IMR-90 (cell line): ENCODE measurements around the gene DCDC2. TPM values are rescaled to one million over a fixed set of nuclear protein-coding genes. Genes with fewer than 3 reads are reported as not detected.

Source experiments
- ATAC-seq: fragments of 200-7000 bp; cut with Tn5 transposase; 2 replicates; pipeline ENCODE4 v1.9.1; 2020; ENCODE audit warnings: low read depth, mild to moderate bottlenecking, moderate library complexity
- BruUV-seq: library from RNA; stranded (reverse); fragments of 400-500 nt; replicated peaks from 2 replicates; lab custom pipeline; 2021; lab: Mats Ljungman, UMichigan
- CTCF ChIA-PET: fragments of 300-600 bp; formaldehyde crosslinking; extraction: SDS; loops from one replicate; lab custom pipeline; 2021; ENCODE audit warnings: antibody characterized with exemption; lab: Yijun Ruan, JAX
- POLR2A ChIA-PET: fragments of 300-600 bp; sonication (Branson Sonifier 250); formaldehyde crosslinking; loops from one replicate; lab custom pipeline; 2022; ENCODE audit warnings: antibody characterized with exemption; ENCODE audit not compliant: unreplicated experiment; lab: Charles Lee
- DNase-seq: peaks from one replicate; pipeline ENCODE4 v3.0.0; 2013
- H2AFZ ChIP-seq: replicated peaks from 2 replicates; pipeline ENCODE3; 2013; ENCODE audit warnings: low read length, mild to moderate bottlenecking; ENCODE audit not compliant: poor library complexity
- H2AK5ac ChIP-seq: 2 replicates; pipeline ENCODE4 v1.6.1; 2013; ENCODE audit warnings: low read depth, low read length, inconsistent platforms
- H2AK9ac ChIP-seq: replicated peaks from 2 replicates; pipeline ENCODE3; 2013; ENCODE audit warnings: mild to moderate bottlenecking, low read depth, low read length, moderate library complexity; ENCODE audit not compliant: poor library complexity
- H2BK120ac ChIP-seq: 2 replicates; pipeline ENCODE4 v1.6.1; 2013; ENCODE audit warnings: low read depth, low read length, inconsistent platforms
- H2BK15ac ChIP-seq: 3 replicates; pipeline ENCODE4 v1.6.1; 2013; ENCODE audit warnings: low read depth, low read length, inconsistent platforms
- H2BK20ac ChIP-seq: 2 replicates; pipeline ENCODE4 v1.6.1; 2013; ENCODE audit warnings: low read depth, mild to moderate bottlenecking, inconsistent platforms, low read length, moderate library complexity
- H2BK5ac ChIP-seq: 2 replicates; pipeline ENCODE4 v1.6.1; 2013; ENCODE audit warnings: mild to moderate bottlenecking, low read depth, low read length, inconsistent platforms; ENCODE audit not compliant: poor library complexity, severe bottlenecking
- H3K14ac ChIP-seq: replicated peaks from 2 replicates; pipeline ENCODE4 v1.6.1; 2013; ENCODE audit warnings: low read depth, low read length, inconsistent platforms
- H3K18ac ChIP-seq: 2 replicates; pipeline ENCODE4 v1.6.1; 2013; ENCODE audit warnings: low read depth, low read length, control low read depth
- H3K23ac ChIP-seq: 2 replicates; pipeline ENCODE4 v1.6.1; 2013; ENCODE audit warnings: low read depth, low read length, inconsistent platforms
- H3K27ac ChIP-seq: 2 replicates; pipeline ENCODE4 v1.5.1; 2013; ENCODE audit warnings: mild to moderate bottlenecking, control low read depth, low read length; ENCODE audit not compliant: insufficient read depth
- H3K27me3 ChIP-seq: 2 replicates; pipeline ENCODE4 v1.6.1; 2013; ENCODE audit warnings: low read length; ENCODE audit not compliant: control insufficient read depth, insufficient read depth
- H3K36me3 ChIP-seq: 2 replicates; pipeline ENCODE4 v1.6.1; 2013; ENCODE audit warnings: low read length, mixed read lengths; ENCODE audit not compliant: control insufficient read depth, insufficient read depth
- H3K4ac ChIP-seq: 2 replicates; pipeline ENCODE4 v1.6.1; 2013; ENCODE audit warnings: low read depth, low read length, inconsistent platforms
- H3K4me1 ChIP-seq: 2 replicates; pipeline ENCODE4 v1.6.1; 2013; ENCODE audit warnings: low read length, mixed read lengths; ENCODE audit not compliant: control insufficient read depth, insufficient read depth
- H3K4me2 ChIP-seq: 2 replicates; pipeline ENCODE4 v1.6.1; 2013; ENCODE audit warnings: low read depth, mild to moderate bottlenecking, control low read depth, low read length, moderate library complexity
- H3K4me3 ChIP-seq: 2 replicates; pipeline ENCODE4 v1.5.1; 2013; ENCODE audit warnings: low read depth, mild to moderate bottlenecking, control low read depth, low read length, moderate library complexity; ENCODE audit not compliant: insufficient read depth
- H3K56ac ChIP-seq: 2 replicates; pipeline ENCODE4 v1.6.1; 2013; ENCODE audit warnings: low read length, inconsistent platforms; ENCODE audit not compliant: insufficient read depth; ENCODE audit errors: extremely low read depth
- H3K79me1 ChIP-seq, 2 experiments: 2 replicates each; pipeline ENCODE4 v1.6.1; 2013; ENCODE audit warnings: low read length in 2 of 2, inconsistent platforms in 1 of 2, low read depth in 1 of 2
- H3K9ac ChIP-seq: 2 replicates; pipeline ENCODE4 v1.6.1; 2013; ENCODE audit warnings: low read depth, low read length, control low read depth
- H3K9me1 ChIP-seq: 2 replicates; pipeline ENCODE4 v1.6.1; 2013; ENCODE audit warnings: low read length, inconsistent platforms; ENCODE audit not compliant: insufficient read depth
- H3K9me3 ChIP-seq: 2 replicates; pipeline ENCODE4 v1.6.1; 2013; ENCODE audit warnings: low read length; ENCODE audit not compliant: control insufficient read depth, insufficient read depth
- H4K20me1 ChIP-seq: 2 replicates; pipeline ENCODE4 v1.6.1; 2013; ENCODE audit warnings: low read length, inconsistent platforms; ENCODE audit not compliant: insufficient read depth
- H4K5ac ChIP-seq: 2 replicates; pipeline ENCODE4 v1.6.1; 2013; ENCODE audit warnings: mild to moderate bottlenecking, low read depth, low read length, control low read depth
- H4K8ac ChIP-seq, 2 experiments: 2 replicates each; pipeline ENCODE4 v1.6.1; 2013; ENCODE audit warnings: low read depth in 2 of 2, low read length in 2 of 2, control low read depth in 1 of 2, inconsistent platforms in 1 of 2
- H4K91ac ChIP-seq: 2 replicates; pipeline ENCODE4 v1.6.1; 2013; ENCODE audit warnings: low read depth, low read length, inconsistent platforms; ENCODE audit not compliant: insufficient read depth
- BHLHE40 ChIP-seq: fragments of 150-350 bp; IDR thresholded peaks from 2 replicates; pipeline ENCODE4 v1.6.1; 2016; ENCODE audit warnings: mild to moderate bottlenecking, low read depth, low read length
- CEBPB ChIP-seq: IDR thresholded peaks from 2 replicates; pipeline ENCODE4 v1.6.1; 2012; ENCODE audit warnings: low read depth, low read length, improper control_type of control experiment
- CHD1 ChIP-seq: IDR thresholded peaks from 2 replicates; pipeline ENCODE4 v1.6.1; 2012; ENCODE audit warnings: low read depth, low read length, improper control_type of control experiment
- ELK1 ChIP-seq: fragments of 150-350 bp; IDR thresholded peaks from 2 replicates; pipeline ENCODE4 v1.6.1; 2016; ENCODE audit warnings: low read depth, mild to moderate bottlenecking, low read length, moderate library complexity, borderline replicate concordance
- FOS ChIP-seq: fragments of 150-350 bp; IDR thresholded peaks from 2 replicates; pipeline ENCODE4 v1.6.1; 2016; ENCODE audit warnings: low read depth, low read length
- MAFK ChIP-seq: IDR thresholded peaks from 2 replicates; pipeline ENCODE4 v1.6.1; 2012; ENCODE audit warnings: low read depth, low read length, improper control_type of control experiment
- MAZ ChIP-seq: IDR thresholded peaks from 2 replicates; pipeline ENCODE4 v1.6.1; 2012; ENCODE audit warnings: low read depth, mild to moderate bottlenecking, low read length, improper control_type of control experiment, moderate library complexity, borderline replicate concordance
- MXI1 ChIP-seq: IDR thresholded peaks from 2 replicates; pipeline ENCODE4 v1.6.1; 2012; ENCODE audit warnings: low read depth, mild to moderate bottlenecking, low read length, moderate library complexity, borderline replicate concordance
- NFE2L2 ChIP-seq: fragments of 150-350 bp; IDR thresholded peaks from 2 replicates; pipeline ENCODE4 v1.6.1; 2016; ENCODE audit warnings: low read depth, mild to moderate bottlenecking, low read length
- POLR2A ChIP-seq: IDR thresholded peaks from 2 replicates; pipeline ENCODE4 v1.6.1; 2012; ENCODE audit warnings: mild to moderate bottlenecking, low read depth, low read length
- RAD21 ChIP-seq: IDR thresholded peaks from 2 replicates; pipeline ENCODE4 v1.6.1; 2012; ENCODE audit warnings: low read length, improper control_type of control experiment
- RCOR1 ChIP-seq: IDR thresholded peaks from 2 replicates; pipeline ENCODE4 v1.6.1; 2012; ENCODE audit warnings: mild to moderate bottlenecking, low read length, improper control_type of control experiment; ENCODE audit not compliant: insufficient replicate concordance
- RFX5 ChIP-seq: IDR thresholded peaks from 2 replicates; pipeline ENCODE4 v1.8.0; 2012; ENCODE audit warnings: low read depth, mild to moderate bottlenecking, low read length, moderate library complexity
- SMC3 ChIP-seq: fragments of 150-350 bp; IDR thresholded peaks from 2 replicates; pipeline ENCODE4 v1.6.1; 2016; ENCODE audit warnings: low read depth, mild to moderate bottlenecking, antibody characterized with exemption, low read length, moderate library complexity
- WGBS, 2 experiments: methylation state at CpG; one replicate each; pipeline versions ENCODE4 v1.1.5 to v1.1.7; 2013; ENCODE audit warnings: missing lambda C conversion rate in 2 of 2; ENCODE audit not compliant: insufficient read length in 1 of 2; ENCODE audit errors: extremely low coverage in 2 of 2; 5-methylcytosine and 5-hydroxymethylcytosine counted together
- dilution Hi-C: fragments of 300-500 bp; cut with HindIII; formaldehyde crosslinking; loops from one replicate; pipeline ENCODE4 v1.14.3; 2018; ENCODE audit warnings: low sequenced_read_pairs; ENCODE audit not compliant: unreplicated experiment
- in situ Hi-C: fragments of 300-500 bp; cut with MboI; formaldehyde crosslinking; loops from 3 replicates; pipeline ENCODE4 v1.14.3; 2019; ENCODE audit warnings: low sequenced_read_pairs, inconsistent platforms, mixed read lengths
- intact Hi-C: fragments of 100-400 bp; cut with micrococcal nuclease; formaldehyde crosslinking; loops from 2 replicates; pipeline ENCODE4 v1.10.0; 2022
- polyA plus RNA-seq, 3 experiments: library from polyadenylated mRNA; depleted of rRNA; stranded (reverse); fragments of >200 nt; gene quantifications; 2 replicates each; pipeline ENCODE4 v1.2.3, GENCODE V29; 2012; ENCODE audit warnings: low replicate concordance in 1 of 3
- total RNA-seq: library from RNA; depleted of rRNA; stranded (reverse); fragments of >200 nt; gene quantifications from 2 replicates; pipeline ENCODE4 v1.2.3, GENCODE V29; 2012
- TF ChIP-seq, protein P1 (sequence below): conservative IDR thresholded peaks from 2 replicates; pipeline ENCODE4 v1.5.1; 2012; ENCODE audit warnings: mild to moderate bottlenecking, low read depth, low read length, improper control_type of control experiment
- TF ChIP-seq, protein P2 (sequence below): fragments of 150-350 bp; IDR thresholded peaks from 2 replicates; pipeline ENCODE4 v1.6.1; 2017; ENCODE audit warnings: mild to moderate bottlenecking, antibody characterized with exemption, low read length, low read depth

The DCDC2 gene
- total and polyA plus RNA-seq, 2 of the 4 experiments (the other 2 are of a cell fraction) = not detected

- BruUV-seq = no TSS peak
- no peak overlapping the region for H3K23ac ChIP-seq
- H2AFZ ChIP-seq = no peak overlapping the region
- no peak overlapping the region for H3K4me2 ChIP-seq
- H4K91ac ChIP-seq = no peak overlapping the region
- DNase-seq (no peak), ATAC-seq (no peak)
- no peak overlapping the region for H2BK120ac ChIP-seq
- intact Hi-C loops = no loop called here
- H3K79me1 ChIP-seq = no peaks in the 10 kb centered on the region
- dilution Hi-C loops = no loop called here
- H3K4me3 ChIP-seq = no peak overlapping the region
- no peak overlapping the region for H2BK15ac ChIP-seq
- WGBS, 2 experiments = no CpG with 5 or more reads among the region's 4 CpGs
- H3K14ac ChIP-seq = no peak overlapping the region
- H3K4me1 ChIP-seq = no peaks in the 10 kb centered on the region
- no peak overlapping the region for H3K56ac ChIP-seq
- ChIA-PET CTCF (interaction anchor here (0.6 to 0.8 kb wide), 2 partner anchors 98 to 121 kb away, joined by 3 to 7 read pairs; no protein-coding TSS in a partner anchor), POLR2A (no interaction called here)
- no peak overlapping the region for H4K8ac ChIP-seq
- H2BK5ac ChIP-seq = no peak overlapping the region
- H4K20me1 ChIP-seq = no peaks in the 10 kb centered on the region
- H3K27me3 ChIP-seq = no peaks in the 10 kb centered on the region
- H3K18ac ChIP-seq = no peak overlapping the region
- no peaks in the 10 kb centered on the region for H3K9me1 ChIP-seq
- TF ChIP-seq SMC3 = no peak
- TF ChIP-seq MAFK = no peak
- TF ChIP-seq, protein P1, sequence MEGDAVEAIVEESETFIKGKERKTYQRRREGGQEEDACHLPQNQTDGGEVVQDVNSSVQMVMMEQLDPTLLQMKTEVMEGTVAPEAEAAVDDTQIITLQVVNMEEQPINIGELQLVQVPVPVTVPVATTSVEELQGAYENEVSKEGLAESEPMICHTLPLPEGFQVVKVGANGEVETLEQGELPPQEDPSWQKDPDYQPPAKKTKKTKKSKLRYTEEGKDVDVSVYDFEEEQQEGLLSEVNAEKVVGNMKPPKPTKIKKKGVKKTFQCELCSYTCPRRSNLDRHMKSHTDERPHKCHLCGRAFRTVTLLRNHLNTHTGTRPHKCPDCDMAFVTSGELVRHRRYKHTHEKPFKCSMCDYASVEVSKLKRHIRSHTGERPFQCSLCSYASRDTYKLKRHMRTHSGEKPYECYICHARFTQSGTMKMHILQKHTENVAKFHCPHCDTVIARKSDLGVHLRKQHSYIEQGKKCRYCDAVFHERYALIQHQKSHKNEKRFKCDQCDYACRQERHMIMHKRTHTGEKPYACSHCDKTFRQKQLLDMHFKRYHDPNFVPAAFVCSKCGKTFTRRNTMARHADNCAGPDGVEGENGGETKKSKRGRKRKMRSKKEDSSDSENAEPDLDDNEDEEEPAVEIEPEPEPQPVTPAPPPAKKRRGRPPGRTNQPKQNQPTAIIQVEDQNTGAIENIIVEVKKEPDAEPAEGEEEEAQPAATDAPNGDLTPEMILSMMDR = no peak
- TF ChIP-seq MXI1 = no peak
- no peak for TF ChIP-seq RFX5
- TF ChIP-seq ELK1 = no peak
- TF ChIP-seq MAZ = no peak
- no peak for TF ChIP-seq RCOR1
- no peak for TF ChIP-seq NFE2L2
- no peak for TF ChIP-seq CHD1
- no peak for TF ChIP-seq POLR2A
- no peak for TF ChIP-seq FOS
- no peak for TF ChIP-seq RAD21
- TF ChIP-seq, protein P2, sequence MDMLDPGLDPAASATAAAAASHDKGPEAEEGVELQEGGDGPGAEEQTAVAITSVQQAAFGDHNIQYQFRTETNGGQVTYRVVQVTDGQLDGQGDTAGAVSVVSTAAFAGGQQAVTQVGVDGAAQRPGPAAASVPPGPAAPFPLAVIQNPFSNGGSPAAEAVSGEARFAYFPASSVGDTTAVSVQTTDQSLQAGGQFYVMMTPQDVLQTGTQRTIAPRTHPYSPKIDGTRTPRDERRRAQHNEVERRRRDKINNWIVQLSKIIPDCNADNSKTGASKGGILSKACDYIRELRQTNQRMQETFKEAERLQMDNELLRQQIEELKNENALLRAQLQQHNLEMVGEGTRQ = no peak
- TF ChIP-seq CEBPB = no peak
- no peak for TF ChIP-seq BHLHE40
- no peak overlapping the region for H2AK9ac ChIP-seq
- H3K9me3 ChIP-seq = no peaks in the 10 kb centered on the region
- H4K5ac ChIP-seq = no peak overlapping the region
- no peaks in the 10 kb centered on the region for H3K36me3 ChIP-seq
- no peak overlapping the region for H2BK20ac ChIP-seq
- H3K4ac ChIP-seq = no peak overlapping the region
- H3K9ac ChIP-seq = no peak overlapping the region
- in situ Hi-C loops = no loop called here
- no peak overlapping the region for H3K27ac ChIP-seq
- no peak overlapping the region for H2AK5ac ChIP-seq
Measured at GRCh38 chr6:24381476-24382219, 23.8 kb upstream of the DCDC2 start.
